Measurements from ENCODE around the gene C1orf116.

The C1orf116 gene

DNA sequence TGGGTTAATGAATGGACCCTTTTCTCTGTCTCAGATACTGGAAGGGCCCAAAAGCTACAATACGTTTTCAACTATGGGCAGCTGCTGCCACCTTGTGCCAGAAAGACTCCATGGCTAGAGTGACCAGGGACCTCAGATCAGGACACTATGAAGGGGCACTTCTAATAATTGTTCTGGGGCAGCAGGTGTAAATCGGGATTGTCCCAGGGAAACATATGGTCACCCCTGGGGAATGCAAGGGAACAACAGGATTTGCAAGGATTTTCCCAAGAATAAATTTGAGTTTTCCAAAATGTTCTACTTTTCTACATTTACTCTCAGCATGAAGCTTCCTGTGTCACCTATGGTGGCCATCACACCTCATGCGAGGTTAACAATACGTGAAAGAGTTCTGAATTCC is 50.3 kb downstream of the C1orf116 start:
- TF ChIP-seq RAD21 (IDR thresholded peaks at IDR 0.05; ENCODE audit: low read depth) (peak; percentile 87), EGR1 (IDR thresholded peaks at IDR 0.05) (no peak)
- TF ChIP-seq, protein P1, sequence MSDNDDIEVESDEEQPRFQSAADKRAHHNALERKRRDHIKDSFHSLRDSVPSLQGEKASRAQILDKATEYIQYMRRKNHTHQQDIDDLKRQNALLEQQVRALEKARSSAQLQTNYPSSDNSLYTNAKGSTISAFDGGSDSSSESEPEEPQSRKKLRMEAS (IDR thresholded peaks at IDR 0.05): no peak

DNA sequence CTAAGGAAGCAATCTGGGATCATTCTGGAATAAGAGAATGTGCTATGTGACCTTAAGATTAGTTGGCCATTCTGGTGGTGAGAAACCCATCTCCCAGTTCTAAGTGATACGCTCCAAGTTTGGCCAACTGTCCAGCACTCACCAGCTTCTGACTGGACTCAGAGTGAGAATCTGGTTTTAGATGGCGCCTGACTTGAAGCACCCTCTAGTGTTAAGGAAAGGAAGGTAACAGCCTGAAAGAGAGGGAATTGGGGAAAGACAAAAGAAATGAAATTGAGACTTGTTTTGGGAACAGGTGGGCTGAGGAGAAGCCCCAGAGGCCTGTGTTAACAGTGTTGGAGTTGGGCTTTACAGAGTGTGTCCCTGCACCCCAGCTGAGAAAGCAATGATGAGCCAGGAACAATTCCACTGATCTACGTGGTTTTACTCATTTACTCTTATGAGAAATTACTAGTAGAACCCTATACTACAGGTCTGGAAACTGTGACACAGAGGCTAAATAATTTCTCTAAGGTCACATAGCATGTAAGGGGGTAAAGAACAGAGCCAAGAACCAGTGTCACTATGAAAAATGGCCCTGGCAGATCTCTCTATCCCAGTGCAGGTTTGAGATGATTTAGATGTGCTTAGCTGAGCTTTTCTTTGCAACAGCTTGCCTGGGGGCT is 53.0 kb downstream of the C1orf116 start:
- TF ChIP-seq RAD21 (IDR thresholded peaks at IDR 0.05; ENCODE audit: low read depth) (peak; percentile 43; the same call in 1 of the 2 replicates), NFIC (IDR thresholded peaks at IDR 0.05) (no peak), TAF1 (IDR thresholded peaks at IDR 0.05; ENCODE audit: low read depth) (no peak)
- TF ChIP-seq, protein P2, sequence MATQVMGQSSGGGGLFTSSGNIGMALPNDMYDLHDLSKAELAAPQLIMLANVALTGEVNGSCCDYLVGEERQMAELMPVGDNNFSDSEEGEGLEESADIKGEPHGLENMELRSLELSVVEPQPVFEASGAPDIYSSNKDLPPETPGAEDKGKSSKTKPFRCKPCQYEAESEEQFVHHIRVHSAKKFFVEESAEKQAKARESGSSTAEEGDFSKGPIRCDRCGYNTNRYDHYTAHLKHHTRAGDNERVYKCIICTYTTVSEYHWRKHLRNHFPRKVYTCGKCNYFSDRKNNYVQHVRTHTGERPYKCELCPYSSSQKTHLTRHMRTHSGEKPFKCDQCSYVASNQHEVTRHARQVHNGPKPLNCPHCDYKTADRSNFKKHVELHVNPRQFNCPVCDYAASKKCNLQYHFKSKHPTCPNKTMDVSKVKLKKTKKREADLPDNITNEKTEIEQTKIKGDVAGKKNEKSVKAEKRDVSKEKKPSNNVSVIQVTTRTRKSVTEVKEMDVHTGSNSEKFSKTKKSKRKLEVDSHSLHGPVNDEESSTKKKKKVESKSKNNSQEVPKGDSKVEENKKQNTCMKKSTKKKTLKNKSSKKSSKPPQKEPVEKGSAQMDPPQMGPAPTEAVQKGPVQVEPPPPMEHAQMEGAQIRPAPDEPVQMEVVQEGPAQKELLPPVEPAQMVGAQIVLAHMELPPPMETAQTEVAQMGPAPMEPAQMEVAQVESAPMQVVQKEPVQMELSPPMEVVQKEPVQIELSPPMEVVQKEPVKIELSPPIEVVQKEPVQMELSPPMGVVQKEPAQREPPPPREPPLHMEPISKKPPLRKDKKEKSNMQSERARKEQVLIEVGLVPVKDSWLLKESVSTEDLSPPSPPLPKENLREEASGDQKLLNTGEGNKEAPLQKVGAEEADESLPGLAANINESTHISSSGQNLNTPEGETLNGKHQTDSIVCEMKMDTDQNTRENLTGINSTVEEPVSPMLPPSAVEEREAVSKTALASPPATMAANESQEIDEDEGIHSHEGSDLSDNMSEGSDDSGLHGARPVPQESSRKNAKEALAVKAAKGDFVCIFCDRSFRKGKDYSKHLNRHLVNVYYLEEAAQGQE (IDR thresholded peaks at IDR 0.05; ENCODE audit: low read depth): no peak

DNA sequence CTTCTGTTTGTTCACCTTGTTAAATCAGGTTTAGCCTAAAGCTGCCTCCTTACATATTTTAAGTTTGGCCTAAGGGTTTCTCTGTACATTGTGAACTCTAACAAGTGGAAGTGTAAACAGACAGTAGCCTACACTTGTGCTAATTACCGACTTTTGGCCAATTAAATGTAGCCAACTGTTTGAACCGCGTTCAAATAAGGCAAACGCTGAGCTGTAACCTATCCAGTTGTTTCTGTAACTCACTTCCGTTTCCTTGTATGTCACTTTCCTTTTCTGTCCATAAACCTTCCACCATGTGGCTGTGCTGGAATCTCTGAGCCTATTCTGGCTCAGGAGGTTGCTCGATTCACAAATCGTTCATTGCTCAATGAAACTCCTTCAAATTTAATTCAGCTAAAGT is 54.3 kb downstream of the C1orf116 start:
- TF ChIP-seq RAD21 (IDR thresholded peaks at IDR 0.05; ENCODE audit: low read depth) (no peak), TAF1 (IDR thresholded peaks at IDR 0.05; ENCODE audit: low read depth) (no peak), EGR1 (IDR thresholded peaks at IDR 0.05) (no peak), ZBTB7A (IDR thresholded peaks at IDR 0.05; ENCODE audit: low read depth) (no peak), YY1 (IDR thresholded peaks at IDR 0.05; ENCODE audit: low read depth) (no peak), FOXM1 (IDR thresholded peaks at IDR 0.05; ENCODE audit: borderline replicate concordance, low read depth) (no peak), TEAD4 (IDR thresholded peaks at IDR 0.05) (no peak), NFIC (IDR thresholded peaks at IDR 0.05) (no peak), CREB1 (IDR thresholded peaks at IDR 0.05; ENCODE audit: low read depth) (no peak)
- TF ChIP-seq, protein P1 (IDR thresholded peaks at IDR 0.05): no peak
- TF ChIP-seq, protein P3, sequence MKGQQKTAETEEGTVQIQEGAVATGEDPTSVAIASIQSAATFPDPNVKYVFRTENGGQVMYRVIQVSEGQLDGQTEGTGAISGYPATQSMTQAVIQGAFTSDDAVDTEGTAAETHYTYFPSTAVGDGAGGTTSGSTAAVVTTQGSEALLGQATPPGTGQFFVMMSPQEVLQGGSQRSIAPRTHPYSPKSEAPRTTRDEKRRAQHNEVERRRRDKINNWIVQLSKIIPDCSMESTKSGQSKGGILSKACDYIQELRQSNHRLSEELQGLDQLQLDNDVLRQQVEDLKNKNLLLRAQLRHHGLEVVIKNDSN (IDR thresholded peaks at IDR 0.05): no peak
- TF ChIP-seq, protein P2 (IDR thresholded peaks at IDR 0.05; ENCODE audit: low read depth): no peak

DNA sequence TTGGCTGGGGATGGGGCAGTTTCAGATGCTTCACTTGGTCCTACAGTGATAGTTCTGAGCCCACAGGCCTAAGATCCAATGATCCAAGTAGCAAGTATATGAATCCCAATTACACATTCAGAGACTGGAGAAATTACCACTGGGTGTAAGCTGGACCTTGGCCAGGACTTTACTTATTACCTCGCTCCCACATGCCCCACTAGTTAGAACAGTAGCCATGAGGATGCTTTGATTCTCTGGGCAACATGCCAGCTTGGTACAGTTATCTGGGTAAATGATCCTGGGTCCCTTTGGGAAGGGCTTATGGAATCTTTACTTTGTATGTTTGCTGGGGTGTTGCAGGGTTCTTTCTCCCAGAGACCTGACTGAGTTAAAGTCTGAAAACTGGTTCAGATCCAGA is 57.2 kb downstream of the C1orf116 start:
- TF ChIP-seq EGR1 (IDR thresholded peaks at IDR 0.05): no peak
- TF ChIP-seq YY1 (IDR thresholded peaks at IDR 0.05; ENCODE audit: low read depth): no peak
- TF ChIP-seq, protein P1 (IDR thresholded peaks at IDR 0.05): no peak
- TF ChIP-seq TAF1 (IDR thresholded peaks at IDR 0.05; ENCODE audit: low read depth): no peak
- TF ChIP-seq CREB1 (IDR thresholded peaks at IDR 0.05; ENCODE audit: low read depth): no peak
- no peak for TF ChIP-seq FOXM1 (IDR thresholded peaks at IDR 0.05; ENCODE audit: borderline replicate concordance, low read depth)
- TF ChIP-seq TCF12 (IDR thresholded peaks at IDR 0.05; ENCODE audit: low read depth): no peak
- TF ChIP-seq NFIC (IDR thresholded peaks at IDR 0.05): no peak
- TF ChIP-seq RAD21 (IDR thresholded peaks at IDR 0.05; ENCODE audit: low read depth): no peak
- TF ChIP-seq, protein P2 (IDR thresholded peaks at IDR 0.05; ENCODE audit: low read depth): no peak
- TF ChIP-seq, protein P3 (IDR thresholded peaks at IDR 0.05): no peak

DNA sequence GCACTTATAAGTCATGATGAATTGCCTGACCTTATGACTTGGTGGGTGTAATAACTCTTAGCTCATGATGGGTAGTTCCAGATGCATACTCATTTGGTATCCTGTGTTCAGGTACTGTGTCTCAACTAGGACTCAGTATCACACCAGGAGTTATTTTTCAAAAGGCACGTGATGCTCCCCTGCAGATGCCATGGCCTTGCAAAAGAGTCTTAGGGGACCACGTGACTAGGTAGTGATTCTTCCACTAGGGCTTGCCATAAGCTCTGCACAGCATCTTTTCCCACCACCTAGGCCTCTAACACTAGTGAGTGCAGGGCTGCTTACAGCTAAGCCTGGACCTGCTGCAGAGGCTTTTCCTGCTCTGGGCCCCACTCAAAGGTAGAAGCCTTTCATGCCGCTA is 58.4 kb downstream of the C1orf116 start:
- TF ChIP-seq, protein P2 (IDR thresholded peaks at IDR 0.05; ENCODE audit: low read depth): no peak
- TF ChIP-seq FOXM1 (IDR thresholded peaks at IDR 0.05; ENCODE audit: borderline replicate concordance, low read depth) (no peak), YY1 (IDR thresholded peaks at IDR 0.05; ENCODE audit: low read depth) (no peak), TCF12 (IDR thresholded peaks at IDR 0.05; ENCODE audit: low read depth) (no peak), NFIC (IDR thresholded peaks at IDR 0.05) (no peak), CREB1 (IDR thresholded peaks at IDR 0.05; ENCODE audit: low read depth) (no peak), ZBTB7A (IDR thresholded peaks at IDR 0.05; ENCODE audit: low read depth) (no peak), RAD21 (IDR thresholded peaks at IDR 0.05; ENCODE audit: low read depth) (no peak), TEAD4 (IDR thresholded peaks at IDR 0.05) (no peak), CEBPB (IDR thresholded peaks at IDR 0.05) (no peak), EP300 (IDR thresholded peaks at IDR 0.05; ENCODE audit: borderline replicate concordance) (no peak), TAF1 (IDR thresholded peaks at IDR 0.05; ENCODE audit: low read depth) (no peak), EGR1 (IDR thresholded peaks at IDR 0.05) (no peak)
- TF ChIP-seq, protein P1 (IDR thresholded peaks at IDR 0.05): no peak
- TF ChIP-seq, protein P3 (IDR thresholded peaks at IDR 0.05): no peak

Data from Ishikawa (cell line).